Hypothalamus (tissue), 51 donors: ENCODE results near the gene TIFAB.
A peak's percentile ranks its signal among the peaks of the same experiment; 100 is the strongest.

Source experiments
- DNase-seq, 51 donors: peaks; one replicate each; lab custom pipeline; 2025; lab: John Stamatoyannopoulos, UW

TIFAB gene

DNA sequence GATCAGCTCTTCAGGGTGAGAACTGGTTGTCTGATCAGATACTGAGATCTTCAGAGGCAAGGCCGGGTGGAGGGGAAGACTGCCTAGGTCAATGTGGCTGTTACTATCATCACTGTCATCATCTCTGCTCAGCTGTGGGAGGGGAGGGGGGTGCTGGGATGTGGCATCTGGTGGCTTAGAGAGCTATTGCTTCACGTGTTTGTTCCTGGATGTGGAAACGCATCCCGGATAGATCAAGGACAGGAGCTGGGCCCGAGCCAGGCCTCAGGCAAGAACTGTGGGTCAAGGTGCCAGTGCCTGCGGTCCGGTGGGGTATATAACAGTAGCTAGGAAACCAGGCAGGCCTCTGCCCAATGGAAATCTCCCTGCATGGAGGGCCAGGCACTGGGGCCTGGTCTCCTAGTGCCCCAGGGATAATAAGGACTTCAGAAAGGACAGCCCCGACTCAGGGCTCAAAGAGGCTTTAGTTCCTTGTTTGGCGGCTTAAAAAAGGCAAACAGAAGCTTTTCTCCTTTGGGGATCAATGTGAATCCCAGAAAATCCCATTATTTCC lies 30.3 kb upstream of the TIFAB start:
- peak in 1 of 51 donors; percentile 4 for DNase-seq

DNA sequence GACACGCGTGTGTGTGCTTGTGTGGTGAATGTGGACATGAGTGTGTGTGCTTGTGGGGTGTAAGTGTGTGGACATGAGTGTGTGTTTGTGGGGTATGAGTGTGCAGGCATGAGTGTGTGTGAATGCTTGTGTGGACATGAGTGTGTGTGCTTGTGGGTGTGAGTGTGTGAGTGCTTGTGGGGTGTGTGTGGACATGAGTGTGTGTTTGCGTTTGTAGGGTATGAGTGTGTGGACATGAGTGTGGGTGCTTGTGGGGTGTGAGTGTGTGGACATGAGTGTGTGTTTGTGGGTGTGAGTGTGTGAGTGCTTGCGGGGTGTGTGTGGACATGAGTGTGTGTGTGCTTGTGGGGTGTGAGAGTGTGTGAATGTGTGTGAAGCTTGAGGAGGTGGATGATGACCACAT lies 29.8 kb upstream of the TIFAB start:
- no peak for DNase-seq

DNA sequence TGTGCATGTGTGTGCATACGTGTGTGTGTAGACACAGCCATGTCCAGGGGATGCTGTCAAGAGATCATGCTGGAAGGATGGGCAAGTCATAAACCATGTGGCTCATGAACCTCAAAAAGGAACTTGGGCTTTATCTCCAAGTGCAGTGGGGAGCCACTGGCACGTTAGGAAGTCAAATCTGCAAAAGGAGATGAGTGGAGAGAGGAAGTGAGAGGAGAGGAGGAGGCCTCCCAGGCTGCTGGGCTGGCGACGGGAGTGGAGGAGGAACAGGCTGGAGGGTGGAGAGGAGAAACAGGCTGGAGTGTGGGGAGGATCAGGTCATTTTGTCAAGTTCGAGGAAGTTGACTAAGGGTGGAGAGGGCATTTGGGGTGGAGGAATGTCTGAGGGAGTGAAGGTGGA lies 29.2 kb upstream of the TIFAB start:
- no peak for DNase-seq

DNA sequence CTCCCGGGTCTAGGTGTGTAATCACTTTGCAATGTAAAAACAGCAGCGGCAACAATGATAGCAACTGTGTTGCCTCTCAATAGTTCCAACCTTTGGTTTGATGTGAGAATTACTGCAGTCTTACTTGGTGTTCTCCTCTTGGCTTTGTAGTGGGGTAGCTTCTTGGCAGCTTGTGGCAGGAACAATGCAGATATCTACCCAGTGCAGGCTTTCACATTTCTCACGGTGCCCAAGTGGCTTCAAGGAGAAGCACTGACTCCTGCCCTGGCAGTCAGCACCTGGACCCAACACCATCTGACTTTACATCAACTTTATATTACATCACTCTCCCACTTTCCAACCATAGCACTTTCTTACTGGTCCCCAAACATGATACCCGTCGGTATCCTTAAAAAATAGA lies 28.4 kb upstream of the TIFAB start:
- no peak for DNase-seq

DNA sequence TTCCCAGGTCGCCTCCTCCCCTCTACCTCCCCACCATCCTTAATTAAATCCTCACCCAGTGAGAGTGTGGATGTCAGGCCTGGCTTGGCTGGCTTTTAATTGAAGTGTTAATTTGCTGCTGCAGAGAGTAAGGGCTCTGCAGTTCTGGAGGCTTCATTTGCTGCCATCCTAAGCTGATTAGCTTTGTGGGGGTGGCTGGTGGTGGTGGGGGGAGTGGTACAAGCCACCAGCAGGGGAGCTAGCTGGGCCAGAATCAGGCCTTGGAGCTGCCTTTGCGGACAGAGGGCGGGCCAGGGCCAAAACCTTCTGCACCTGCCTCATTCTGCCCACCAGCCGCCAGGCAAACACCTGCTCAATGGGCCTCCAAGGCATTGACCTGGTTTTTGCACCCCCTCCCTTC lies 26.8 kb upstream of the TIFAB start:
- no peak for DNase-seq

DNA sequence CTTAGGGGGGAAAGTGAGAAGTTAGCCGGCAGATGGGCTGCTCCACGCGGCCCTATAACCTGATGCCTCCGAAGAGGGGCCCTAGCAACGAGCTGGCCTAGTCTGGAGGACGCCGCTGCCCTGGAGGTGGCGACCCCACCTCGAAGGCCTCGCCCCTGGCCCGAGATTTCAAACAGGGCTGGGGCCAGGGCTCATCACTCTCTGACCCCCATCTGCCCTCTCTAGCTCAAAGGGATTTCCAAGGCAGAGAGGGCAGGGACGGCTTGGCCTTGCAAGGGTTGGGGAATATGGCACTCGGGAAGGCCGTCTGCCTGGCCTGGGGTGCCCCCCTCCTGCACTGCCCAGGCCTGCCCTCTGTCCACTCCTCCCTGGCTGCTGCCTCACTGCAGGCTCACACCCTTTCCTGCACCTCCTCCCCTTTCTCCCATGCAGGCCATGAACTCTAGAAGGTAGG lies 25.5 kb upstream of the TIFAB start:
- DNase-seq: no peak

DNA sequence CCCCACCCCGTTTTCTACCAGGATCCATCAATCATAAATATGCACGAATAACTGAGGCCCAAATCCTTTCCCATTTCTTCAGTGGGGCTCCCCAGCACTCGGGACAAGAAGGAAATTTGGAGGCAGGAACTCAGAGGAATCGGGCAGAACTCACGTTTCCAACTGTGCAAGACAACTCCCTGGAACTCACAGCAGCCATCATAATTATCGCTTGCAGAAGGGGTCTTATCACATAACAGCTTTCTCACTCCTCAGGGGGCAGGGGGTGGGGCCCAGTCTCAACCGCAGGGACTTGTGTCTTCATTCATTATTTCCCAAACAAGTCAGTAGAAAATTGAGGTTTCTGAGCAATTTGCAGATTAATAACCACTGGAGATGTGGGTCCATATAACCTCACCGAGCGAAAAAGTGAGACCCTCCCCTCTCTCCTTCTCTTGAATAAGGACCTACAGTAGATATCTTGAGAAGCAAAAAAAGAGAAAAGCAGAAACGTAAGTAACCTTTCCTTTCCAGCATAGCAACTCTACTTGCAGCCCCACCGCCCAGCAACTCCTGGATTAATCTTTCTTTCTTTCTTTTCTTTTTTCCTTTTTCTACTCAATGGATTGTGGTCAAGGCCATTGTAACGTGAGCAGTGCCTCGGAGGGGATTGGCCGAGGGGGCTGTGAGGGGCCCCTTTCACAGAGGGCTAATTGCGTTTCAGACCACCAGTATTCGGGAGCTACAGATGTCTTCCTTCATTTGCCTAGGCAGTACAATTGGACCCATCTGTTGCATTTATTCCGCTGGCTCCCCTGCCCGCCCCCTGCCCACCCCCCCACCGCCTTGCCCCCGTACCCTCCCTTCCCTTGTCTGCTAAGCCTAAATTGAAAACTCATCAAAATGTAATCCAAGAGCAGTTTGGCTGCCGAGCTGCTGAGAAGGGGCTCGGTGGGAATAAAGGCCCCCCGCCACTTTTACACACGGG lies 24.7 kb upstream of the TIFAB start:
- no peak for DNase-seq

DNA sequence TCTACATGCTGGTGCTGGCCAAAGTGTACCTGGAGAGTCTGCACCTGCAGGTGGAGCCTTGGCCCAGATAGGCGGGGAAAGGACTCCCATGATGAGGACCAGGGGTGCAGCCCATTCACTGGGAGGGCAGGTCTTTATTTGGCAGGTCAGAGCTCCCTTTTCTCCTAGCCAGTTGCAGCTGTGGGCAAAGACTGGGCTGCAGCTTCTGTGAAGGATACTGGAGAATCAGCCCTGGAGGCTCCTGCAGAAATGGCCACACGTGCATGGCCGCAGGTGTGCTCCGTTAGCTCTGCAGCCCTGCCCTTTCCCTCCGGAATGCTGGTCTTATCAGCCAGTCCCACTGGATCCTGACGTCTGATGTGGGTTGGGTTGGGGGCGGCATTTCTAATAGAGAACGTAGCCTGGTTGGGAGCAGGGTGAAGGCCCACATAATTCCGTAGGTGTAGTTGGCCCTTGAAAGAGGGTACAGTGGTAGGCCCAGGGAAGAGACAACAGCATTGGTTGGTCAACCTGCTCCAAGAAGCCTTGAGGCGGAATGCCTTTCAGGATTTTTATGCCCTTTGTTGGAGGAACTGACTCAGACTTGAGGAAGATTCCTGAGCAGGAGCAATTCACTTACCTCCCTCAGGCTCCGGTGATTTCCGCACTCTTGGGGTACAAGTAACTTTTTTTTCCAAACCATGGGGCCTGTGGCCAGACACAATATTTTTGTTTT lies 22.0 kb upstream of the TIFAB start:
- DNase-seq: no peak

DNA sequence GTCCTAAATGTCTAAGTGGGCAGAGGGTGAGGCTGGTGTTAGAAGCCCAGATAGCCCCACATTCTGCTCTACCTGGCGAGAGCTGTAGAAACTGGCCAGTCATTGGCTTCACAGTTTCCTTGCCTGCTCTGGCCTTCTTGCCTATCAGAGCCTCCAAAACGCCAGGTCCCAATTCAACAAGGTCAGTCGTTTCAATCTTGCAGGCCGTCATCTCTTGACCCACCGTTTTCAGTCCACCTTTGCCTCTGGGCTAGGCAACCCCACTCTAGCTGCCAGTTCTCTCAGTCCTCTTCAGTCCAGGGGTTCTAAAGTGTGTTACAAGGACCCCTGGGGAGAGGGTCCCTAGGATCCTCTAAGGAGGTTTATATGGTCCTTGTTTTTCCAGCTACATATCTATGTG lies 20.0 kb upstream of the TIFAB start:
- no peak for DNase-seq

DNA sequence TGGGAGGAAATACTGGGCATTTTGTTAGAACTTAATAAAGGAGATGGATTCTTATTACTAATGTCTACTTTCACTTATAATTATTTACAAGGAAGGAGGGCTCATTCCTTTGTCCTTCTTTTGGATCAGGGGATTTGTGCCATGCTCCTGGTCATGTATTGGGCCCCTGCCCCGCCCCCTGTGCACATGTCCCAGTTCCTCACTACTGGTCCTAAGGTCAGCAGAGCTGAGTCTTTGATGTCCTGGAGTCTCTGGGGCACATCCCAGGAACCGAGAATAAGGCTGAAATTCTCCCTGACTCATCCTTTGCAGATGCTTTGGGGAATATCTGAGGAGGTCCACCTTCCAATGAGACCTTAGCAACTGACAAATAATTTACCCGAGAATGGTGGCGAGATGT lies 19.6 kb upstream of the TIFAB start:
- DNase-seq: no peak

DNA sequence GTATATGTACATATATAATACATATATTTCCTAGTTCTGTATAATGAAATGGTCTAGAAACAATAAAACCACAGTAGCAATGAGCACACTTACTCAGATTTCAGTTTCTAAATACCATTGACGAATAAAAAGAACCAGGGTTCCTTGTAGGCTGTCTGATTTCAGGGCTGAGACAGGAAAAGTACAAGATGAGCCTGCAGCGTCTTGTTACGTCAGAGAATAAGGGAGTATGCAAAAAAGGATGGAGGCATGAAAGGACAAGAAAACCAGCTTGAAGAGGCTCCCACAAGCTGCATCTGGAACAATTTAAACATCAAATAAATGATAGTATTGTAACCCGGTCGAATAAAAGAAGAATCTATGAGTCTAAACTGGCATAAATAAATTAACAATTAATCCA lies 17.8 kb upstream of the TIFAB start:
- no peak for DNase-seq

DNA sequence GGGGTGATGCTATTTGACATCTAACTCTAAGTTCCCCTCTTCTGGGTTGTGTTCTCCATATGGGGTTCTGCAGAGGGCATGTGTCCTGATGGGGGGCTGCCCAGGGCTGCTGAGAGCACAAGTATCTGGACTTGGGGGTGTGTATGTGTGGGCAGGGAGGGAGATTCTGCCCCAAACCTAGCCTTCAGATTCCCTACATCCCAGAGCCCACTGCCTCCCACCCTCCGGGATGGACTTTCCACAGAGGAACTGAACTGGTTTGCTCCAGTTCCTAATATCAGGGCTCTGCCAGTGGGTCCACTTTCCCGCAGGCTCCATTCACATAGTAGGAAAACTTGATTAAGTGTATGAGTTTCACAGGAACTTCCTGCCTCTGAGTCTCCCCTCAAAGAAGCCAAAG lies 16.4 kb upstream of the TIFAB start:
- no peak for DNase-seq

DNA sequence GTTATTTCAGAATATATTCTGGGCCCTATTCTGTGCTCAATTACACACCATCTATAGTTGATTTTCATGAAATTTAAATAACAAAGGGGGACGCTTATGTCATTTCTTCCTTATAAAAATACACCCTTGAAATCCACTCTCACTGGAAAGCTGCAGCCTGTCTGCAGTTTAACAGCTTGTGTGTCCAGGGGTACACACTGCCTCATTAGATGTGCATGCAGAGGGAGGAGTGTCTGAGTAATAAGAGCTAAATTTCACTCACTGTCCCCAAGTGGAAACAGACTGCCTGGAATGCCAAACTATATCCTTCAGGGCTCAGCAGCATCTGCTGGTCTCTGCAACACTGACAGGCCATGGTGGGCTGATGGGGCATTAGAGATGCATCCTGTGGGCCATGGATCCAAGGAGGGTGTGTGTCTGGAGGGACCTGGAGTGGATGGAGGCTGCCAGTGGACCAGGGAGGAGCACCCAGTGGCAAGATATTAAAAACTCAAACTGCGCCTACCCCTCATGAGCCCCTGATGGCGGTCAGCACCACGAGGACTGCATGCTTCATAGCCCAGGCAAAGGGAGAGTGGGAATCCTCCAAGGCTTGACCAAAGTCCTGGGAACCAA lies 15.8 kb upstream of the TIFAB start:
- DNase-seq: no peak

DNA sequence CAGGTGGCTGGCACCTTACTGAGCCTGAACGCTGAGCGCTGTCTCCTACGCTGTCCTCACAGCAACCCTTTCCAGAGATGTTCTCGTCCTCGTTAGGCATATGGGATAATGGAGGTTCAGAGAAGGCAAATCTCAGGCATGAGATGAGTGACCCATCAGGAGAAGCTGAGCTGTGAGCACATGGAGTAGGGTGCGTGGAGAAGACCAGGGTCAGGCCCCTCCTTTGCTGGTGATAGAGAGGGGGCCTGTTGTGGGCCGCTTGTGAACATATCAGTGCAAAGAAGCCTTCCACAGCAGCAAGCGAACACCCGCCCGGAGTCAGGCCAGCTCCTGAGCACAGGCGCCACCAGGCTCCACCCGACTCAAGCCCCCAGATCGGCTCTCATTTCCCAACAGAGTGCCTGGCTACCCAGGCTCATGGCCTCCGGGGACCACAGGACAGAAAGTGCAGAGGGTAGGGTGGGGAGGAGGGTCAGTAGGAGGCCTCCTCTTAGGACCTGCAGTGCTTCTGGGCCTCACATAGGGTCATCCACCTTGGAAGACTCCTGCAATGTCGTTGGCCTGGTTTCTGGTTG lies 15.0 kb upstream of the TIFAB start:
- no peak for DNase-seq

DNA sequence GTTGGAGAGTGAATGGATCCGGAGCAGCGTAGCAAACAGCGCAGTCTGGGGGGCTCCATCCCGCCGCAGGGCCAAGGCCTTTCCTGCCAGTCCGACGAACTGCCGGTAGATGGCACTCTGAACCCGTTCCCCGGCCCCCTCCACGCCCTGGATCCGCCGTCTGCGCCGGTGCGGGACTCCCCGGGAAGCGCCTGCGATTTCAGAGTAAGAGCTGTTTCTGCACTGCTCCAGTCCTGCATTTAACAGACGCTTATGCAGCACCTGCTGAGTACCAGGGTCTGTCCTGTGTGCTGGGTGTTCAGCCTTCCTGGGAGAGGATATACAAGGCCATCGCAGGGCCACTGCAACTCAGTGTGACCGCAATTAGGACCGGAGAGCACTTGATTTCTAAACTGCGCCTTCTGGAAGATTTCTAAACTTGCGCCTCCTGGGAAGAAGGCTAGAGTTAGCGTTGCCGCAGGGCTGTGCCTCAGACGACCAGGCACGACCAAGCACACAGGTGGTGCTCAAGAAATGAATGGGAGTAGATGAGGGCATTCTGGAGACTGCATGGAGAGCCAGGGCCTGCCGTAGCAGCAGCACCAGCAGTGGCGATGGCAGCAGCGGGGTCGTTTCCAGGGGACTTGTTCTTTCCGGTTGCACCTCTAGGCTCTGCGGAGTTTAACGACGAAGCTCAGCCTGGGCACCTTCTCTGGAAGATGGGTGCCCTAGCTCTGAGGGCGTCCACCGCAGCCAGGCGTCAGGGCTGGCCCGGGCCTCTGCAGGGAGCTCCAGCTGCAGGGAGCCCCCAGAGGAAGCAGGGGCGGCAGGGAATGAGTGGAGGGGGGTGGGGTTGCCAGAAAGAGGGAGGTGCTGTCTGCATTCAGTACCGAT lies 14.3 kb upstream of the TIFAB start:
- DNase-seq: peak in 46 of 51 donors; percentile 13 to 82 (median 60)

DNA sequence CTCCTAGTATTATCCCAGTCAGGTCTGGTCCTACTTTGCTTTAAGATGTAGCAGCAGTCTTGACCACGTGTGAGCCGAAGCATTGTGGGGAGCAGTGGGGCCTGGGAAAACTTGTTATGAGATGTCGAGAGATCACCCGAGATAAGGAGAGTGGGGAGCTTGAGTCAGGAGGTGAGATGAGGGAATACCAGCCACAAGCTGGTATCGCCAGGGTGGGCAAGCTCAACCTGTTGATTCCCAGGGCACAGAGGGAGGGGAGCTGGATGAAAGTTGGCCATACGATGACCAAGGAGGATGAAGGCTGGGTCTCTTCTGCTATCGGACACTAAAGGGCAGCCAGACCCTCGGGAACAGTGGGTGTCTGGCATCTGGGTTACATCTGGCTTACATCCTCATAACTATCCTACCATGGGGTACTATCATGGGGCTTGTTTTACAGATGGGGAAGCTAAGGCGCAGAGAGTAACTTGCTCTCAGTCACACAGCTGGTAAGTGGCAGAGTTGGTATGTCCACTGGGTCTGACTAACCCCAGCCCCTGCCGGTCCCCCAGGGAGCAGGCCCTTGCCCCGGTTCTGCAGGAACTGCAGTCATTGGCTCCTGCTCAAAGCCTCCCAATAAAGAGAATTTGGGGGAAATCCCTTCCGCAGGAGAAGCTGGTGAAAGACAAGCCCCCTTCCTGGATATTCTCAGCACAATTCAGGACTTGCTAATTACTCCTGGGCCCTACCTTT lies 13.4 kb upstream of the TIFAB start:
- DNase-seq: no peak

DNA sequence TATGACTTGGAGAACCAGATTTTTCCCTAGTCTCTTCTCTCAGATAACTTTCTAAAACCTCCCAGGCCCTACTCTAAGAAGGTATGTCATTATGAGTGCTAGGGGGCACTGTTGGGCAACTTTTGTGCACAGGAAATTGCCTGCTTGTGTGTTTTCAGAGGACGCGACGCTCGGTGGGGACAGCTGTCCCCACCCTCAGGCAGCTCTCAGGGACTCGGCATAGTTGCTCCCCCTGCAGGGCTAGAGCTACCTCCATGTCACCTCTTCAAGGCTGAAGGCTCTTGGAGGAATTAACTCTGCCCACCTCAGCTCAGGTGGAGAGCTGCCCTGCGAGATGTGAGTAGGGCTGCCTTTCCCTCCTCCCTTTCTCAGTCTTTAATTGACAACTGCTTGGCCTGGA lies 10.2 kb upstream of the TIFAB start:
- peak in 9 of 51 donors; percentile 8 to 34 (median 27) for DNase-seq

DNA sequence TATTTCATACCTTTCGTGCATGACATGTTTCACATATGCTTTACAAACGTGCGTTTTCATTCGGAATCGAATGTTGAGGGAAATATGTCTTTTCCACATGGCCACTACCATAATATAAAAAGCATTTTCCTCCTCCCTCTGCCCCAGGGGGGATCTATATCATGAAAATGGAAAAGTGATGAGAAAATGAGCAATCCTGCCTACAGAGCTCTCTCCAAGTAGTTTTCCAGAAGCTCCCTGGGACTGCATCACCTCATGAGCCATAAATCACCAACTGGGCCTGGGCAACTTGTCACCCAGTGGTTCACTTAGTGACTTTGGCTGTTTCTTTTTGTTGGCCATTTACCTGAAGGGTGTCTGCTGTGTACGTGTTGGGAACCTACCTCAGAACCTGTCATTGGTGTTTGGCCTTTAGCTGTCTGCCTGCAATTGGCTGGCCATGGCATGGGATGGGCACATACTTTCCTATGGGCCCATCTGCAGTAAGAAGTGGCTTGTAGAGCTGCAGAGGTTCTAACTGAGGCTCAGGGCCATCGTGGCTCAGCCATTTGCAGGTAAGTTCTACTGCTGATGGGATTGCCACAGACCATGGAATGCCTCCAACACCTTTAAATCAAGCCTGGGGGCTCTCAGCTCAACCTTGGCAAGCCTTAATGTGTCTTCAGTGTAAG lies 9.5 kb upstream of the TIFAB start:
- no peak for DNase-seq
